ENCODE measurements around the gene PUSL1. TPM values are rescaled to one million over a fixed set of nuclear protein-coding genes. Genes with fewer than 3 reads are reported as not detected.
A peak's percentile ranks its signal among the peaks of the same experiment; 100 is the strongest.

The PUSL1 gene
- total and polyA plus RNA-seq, 2 of the 13 experiments (the other 11 are each of a cell fraction or from before 2014, with no cell fraction given), result 8.3 to 22.2 TPM

- no peak for TF ChIP-seq ZNF30 (CRISPR knock-in tag; IDR thresholded peaks at IDR 0.05)
- no peak for TF ChIP-seq SOX6 (IDR thresholded peaks at IDR 0.05)
- peak; percentile 78 for TF ChIP-seq SOX6 (CRISPR knock-in tag; IDR thresholded peaks at IDR 0.05)
- TF ChIP-seq PHF5A (CRISPR knock-in tag; IDR thresholded peaks at IDR 0.05; ENCODE audit: low read depth, unreplicated experiment), result no peak
- TF ChIP-seq CHCHD3 (CRISPR knock-in tag; IDR thresholded peaks at IDR 0.05), result no peak
- no peak for TF ChIP-seq MAFF (IDR thresholded peaks at IDR 0.05; ENCODE audit: low read depth, low read length)
- TF ChIP-seq HNRNPUL1 (IDR thresholded peaks at IDR 0.05; ENCODE audit: low read depth, low read length), result no peak
- TF ChIP-seq KLF13 (CRISPR knock-in tag; IDR thresholded peaks at IDR 0.05), result no peak
- TF ChIP-seq NFKB2 (CRISPR knock-in tag; IDR thresholded peaks at IDR 0.05; ENCODE audit: borderline replicate concordance), result no peak; the same call in 1 of the 2 replicates
- 0 out of 2 replicates have a peak, but pooled peaks have one; percentile 19 for TF ChIP-seq RELA (CRISPR knock-in tag; IDR thresholded peaks at IDR 0.05)
- TF ChIP-seq ZIK1 (CRISPR knock-in tag; IDR thresholded peaks at IDR 0.05; ENCODE audit: borderline replicate concordance, low read depth), result no peak; the same call in 1 of the 2 replicates
- no peak for TF ChIP-seq CREBL2 (CRISPR knock-in tag; IDR thresholded peaks at IDR 0.05; ENCODE audit: borderline replicate concordance)
- TF ChIP-seq POLR2AphosphoS5 (IDR thresholded peaks at IDR 0.05; ENCODE audit: low read depth, low read length), result peak; percentile 30; the same call in 1 of the 2 replicates
- TF ChIP-seq ZNF335 (CRISPR knock-in tag; IDR thresholded peaks at IDR 0.05), result 0 out of 2 replicates have a peak, but pooled peaks have one; percentile 57
- TF ChIP-seq NFATC3 (CRISPR knock-in tag; IDR thresholded peaks at IDR 0.05), result no peak
- TF ChIP-seq HMG20A (CRISPR knock-in tag; IDR thresholded peaks at IDR 0.05; ENCODE audit: borderline replicate concordance), result 0 out of 2 replicates have a peak, but pooled peaks have one; percentile 36
- no peak for TF ChIP-seq MBD4 (IDR thresholded peaks at IDR 0.05; ENCODE audit: borderline replicate concordance, low read length)
- 0 out of 2 replicates have a peak, but pooled peaks have one; percentile 10 for TF ChIP-seq ZNF331 (CRISPR knock-in tag; IDR thresholded peaks at IDR 0.05)
- TF ChIP-seq SYNCRIP (IDR thresholded peaks at IDR 0.05; ENCODE audit: insufficient read depth, low read depth, low read length), result no peak
- no peak for TF ChIP-seq FLYWCH1 (CRISPR knock-in tag; IDR thresholded peaks at IDR 0.05)
- TF ChIP-seq MED13 (CRISPR knock-in tag; IDR thresholded peaks at IDR 0.05), result no peak
- no peak for TF ChIP-seq TRIM24 (CRISPR knock-in tag; IDR thresholded peaks at IDR 0.05)
- no peak; the same call in 1 of the 2 replicates for TF ChIP-seq ZNF274 (CRISPR knock-in tag; IDR thresholded peaks at IDR 0.05)
- peak; percentile 72; the same call in 1 of the 2 replicates for TF ChIP-seq REPIN1 (CRISPR knock-in tag; IDR thresholded peaks at IDR 0.05; ENCODE audit: borderline replicate concordance, low read depth)
- TF ChIP-seq DR1 (CRISPR knock-in tag; IDR thresholded peaks at IDR 0.05), result no peak
- TF ChIP-seq ZFY (CRISPR knock-in tag; IDR thresholded peaks at IDR 0.05), result peak; percentile 65
- no peak for TF ChIP-seq STAT5B (CRISPR knock-in tag; IDR thresholded peaks at IDR 0.05)
- TF ChIP-seq ZNF564 (CRISPR knock-in tag; IDR thresholded peaks at IDR 0.05), result peak; percentile 81; the same call in 1 of the 2 replicates
- peak; percentile 47; the same call in 1 of the 2 replicates for TF ChIP-seq PHF8 (CRISPR knock-in tag; IDR thresholded peaks at IDR 0.05)
- TF ChIP-seq ARNT2 (CRISPR knock-in tag; IDR thresholded peaks at IDR 0.05; ENCODE audit: low read depth), result peak; percentile 59; the same call in 1 of the 2 replicates
- no peak for TF ChIP-seq TRAFD1 (CRISPR knock-in tag; IDR thresholded peaks at IDR 0.05; ENCODE audit: borderline replicate concordance)
- TF ChIP-seq REL (CRISPR knock-in tag; conservative IDR thresholded peaks at IDR 0.05), result no peak
These were observed 26.7 kb upstream of the PUSL1 start (continued) for GRCh38 chr1:1281533-1282321.

Measured in HepG2 (cell line).